GM12878 (cell line): ENCODE data around the gene EPB42. TPM values are rescaled to one million over a fixed set of nuclear protein-coding genes. Genes with fewer than 3 reads are reported as not detected.

Source experiments
- ATAC-seq: fragments of 200-7000 bp; cut with Tn5 transposase; 3 replicates; pipeline ENCODE4 v1.9.1; 2020; ENCODE audit warnings: mild to moderate bottlenecking, moderate library complexity
- BruUV-seq: library from RNA; stranded (reverse); fragments of 400-500 nt; replicated peaks from 2 replicates; lab custom pipeline; 2021; lab: Mats Ljungman, UMichigan
- CTCF ChIA-PET: fragments of 300-600 bp; sonication (Branson Sonifier 250); formaldehyde crosslinking; extraction: SDS; loops from one replicate; lab custom pipeline; 2021; ENCODE audit warnings: inconsistent platforms; lab: Yijun Ruan, JAX
- POLR2A ChIA-PET: fragments of 350-600 bp; formaldehyde crosslinking; extraction: SDS; loops from one replicate; lab custom pipeline; 2021; ENCODE audit warnings: inconsistent platforms; lab: Charles Lee
- RAD21 ChIA-PET: fragments of 300-600 bp; sonication (Branson Sonifier 250); formaldehyde crosslinking; loops from one replicate; lab custom pipeline; 2023; ENCODE audit warnings: antibody characterized with exemption; ENCODE audit not compliant: unreplicated experiment; lab: Charles Lee
- SMC1A ChIA-PET: fragments of 300-600 bp; sonication (Branson Sonifier 250); formaldehyde crosslinking; loops from one replicate; lab custom pipeline; 2023; ENCODE audit not compliant: unreplicated experiment, uncharacterized antibody; lab: Charles Lee
- DNase-seq: peaks from one replicate; pipeline ENCODE4 v3.0.0-alpha.2; 2011; ENCODE audit warnings: low read depth, low spot score
- FAIRE-seq: peaks from 3 replicates; lab custom pipeline; 2011; peaks lifted over from hg19 to GRCh38; lab: Jason Lieb, UNC
- H2AFZ ChIP-seq: 2 replicates; pipeline ENCODE4 v1.6.0; 2011; ENCODE audit warnings: low read depth, low read length, control low read depth; ENCODE audit not compliant: control insufficient read depth
- H3K27ac ChIP-seq: 2 replicates; pipeline ENCODE4 v1.5.1; 2011; ENCODE audit warnings: control low read depth; ENCODE audit not compliant: control insufficient read depth, insufficient read depth
- H3K27me3 ChIP-seq, 2 experiments: replicated peaks in 1 of 2; 2 replicates each; pipeline versions ENCODE4 v1.6.0 to v1.6.1; 2011; ENCODE audit warnings: low read length in 1 of 2; ENCODE audit not compliant: control insufficient read depth in 2 of 2, insufficient read depth in 2 of 2
- H3K36me3 ChIP-seq, 2 experiments: 2 replicates each; pipeline ENCODE4 v1.5.1; 2011; ENCODE audit warnings: low read length in 1 of 2; ENCODE audit not compliant: control insufficient read depth in 2 of 2, insufficient read depth in 2 of 2
- H3K4me1 ChIP-seq: 2 replicates; pipeline ENCODE4 v1.6.1; 2011; ENCODE audit warnings: mild to moderate bottlenecking, low read length, moderate library complexity, mixed read lengths; ENCODE audit not compliant: control insufficient read depth, insufficient read depth
- H3K4me2 ChIP-seq: 2 replicates; pipeline ENCODE4 v1.6.0; 2011; ENCODE audit warnings: control low read depth; ENCODE audit not compliant: control insufficient read depth, insufficient read depth
- H3K4me3 ChIP-seq: fragments of 200-600 bp; sonication (generic); 2 replicates; pipeline ENCODE4 v1.5.1; 2016
- H3K79me2 ChIP-seq: 2 replicates; pipeline ENCODE4 v1.6.0; 2011; ENCODE audit warnings: low read length; ENCODE audit not compliant: control insufficient read depth, insufficient read depth
- H3K9ac ChIP-seq: 2 replicates; pipeline ENCODE4 v1.8.0; 2011; ENCODE audit warnings: low read length, control low read depth, mixed read lengths; ENCODE audit not compliant: control insufficient read depth, insufficient read depth
- H3K9me3 ChIP-seq: replicated peaks from 3 replicates; pipeline ENCODE4 v1.5.1; 2011; ENCODE audit warnings: mild to moderate bottlenecking, low read length; ENCODE audit not compliant: control insufficient read depth, insufficient read depth
- H4K20me1 ChIP-seq: 2 replicates; pipeline ENCODE4 v1.6.0; 2011; ENCODE audit not compliant: control insufficient read depth, insufficient read depth
- CHD4 ChIP-seq: fragments of 200-600 bp; sonication (generic); IDR thresholded peaks from 2 replicates; pipeline ENCODE4 v1.6.1; 2016; ENCODE audit warnings: mild to moderate bottlenecking
- MYC ChIP-seq: IDR thresholded peaks from 2 replicates; pipeline ENCODE4 v1.6.1; 2011; ENCODE audit warnings: mild to moderate bottlenecking, low read length, moderate library complexity, inconsistent platforms; ENCODE audit not compliant: insufficient read depth, insufficient replicate concordance, insufficient read length, severe bottlenecking
- NR2C1 ChIP-seq: fragments of 450-650 bp; IDR thresholded peaks from 2 replicates; pipeline ENCODE4 v1.6.1; 2017; ENCODE audit warnings: antibody characterized with exemption, mild to moderate bottlenecking, moderate library complexity
- NRF1 ChIP-seq: conservative IDR thresholded peaks from 2 replicates; pipeline ENCODE4 v1.6.1; 2011; ENCODE audit warnings: mild to moderate bottlenecking, low read depth, low read length, improper control_type of control experiment
- SIN3A ChIP-seq: IDR thresholded peaks from 2 replicates; pipeline ENCODE4 v1.6.1; 2012; ENCODE audit warnings: low read depth, low read length, improper control_type of control experiment
- WRNIP1 ChIP-seq: IDR thresholded peaks from 2 replicates; pipeline ENCODE4 v1.6.1; 2011; ENCODE audit warnings: low read depth, low read length, improper control_type of control experiment, borderline replicate concordance
- YBX1 ChIP-seq: fragments of 450-650 bp; IDR thresholded peaks from 2 replicates; pipeline ENCODE4 v1.6.1; 2016; ENCODE audit warnings: antibody characterized with exemption
- ZNF24 ChIP-seq: fragments of 450-650 bp; IDR thresholded peaks from 2 replicates; pipeline ENCODE4 v1.6.1; 2017; ENCODE audit warnings: antibody characterized with exemption, mild to moderate bottlenecking
- WGBS: methylation state at CpG from one replicate; pipeline ENCODE4 v1.1.6; 2016; ENCODE audit warnings: low lambda C conversion rate; ENCODE audit not compliant: insufficient replicate concordance, insufficient coverage; ENCODE audit errors: missing lambda C conversion rate; 5-methylcytosine and 5-hydroxymethylcytosine counted together
- in situ Hi-C: fragments of 300-500 bp; cut with MboI; formaldehyde crosslinking; loops from 9 replicates; pipeline ENCODE4 v1.14.3; 2018; ENCODE audit warnings: mixed read lengths
- intact Hi-C: fragments of 100-400 bp; cut with micrococcal nuclease; formaldehyde crosslinking; loops from one replicate; pipeline ENCODE4 v1.14.2; 2022; ENCODE audit not compliant: unreplicated experiment
- polyA plus RNA-seq, 11 experiments: library from polyadenylated mRNA; depleted of rRNA in 4 of 11; unstranded in 6 of 11; stranded (reverse) in 5 of 11; fragments of >200 nt; fragmentation: Nextera tagmentation in 4 of 11; fragmentation: Illumina TruSeq in 1 of 11; extraction: Ambion mirVana in 4 of 11; extraction: Trizol in 1 of 11; gene quantifications; 1 replicate in 1 of 11; 2 replicates in 10 of 11; pipeline versions ENCODE4 v1.2.1 to v1.2.3, GENCODE V29; 2011 to 2016; ENCODE audit warnings: inconsistent platforms in 2 of 11, missing spikeins in 2 of 11, low read depth in 1 of 11
- total RNA-seq, 4 experiments: library from RNA; depleted of rRNA in 3 of 4; stranded (reverse); fragments of >200 nt in 3 of 4; fragmentation: Illumina TruSeq in 1 of 4; extraction: Trizol in 1 of 4; gene quantifications; 2 replicates each; pipeline versions ENCODE4 v1.2.1 to v1.2.3, GENCODE V29; 2013 to 2021
- TF ChIP-seq, protein P1 (sequence below): fragments of 450-650 bp; IDR thresholded peaks from 2 replicates; pipeline ENCODE4 v1.6.1; 2018; ENCODE audit warnings: mild to moderate bottlenecking, low read depth, moderate library complexity; ENCODE audit not compliant: partially characterized antibody

EPB42 gene
- total and polyA plus RNA-seq, 10 of the 15 experiments (the other 5 are each of a cell fraction or from before 2014, with no cell fraction given) = not detected

DNA sequence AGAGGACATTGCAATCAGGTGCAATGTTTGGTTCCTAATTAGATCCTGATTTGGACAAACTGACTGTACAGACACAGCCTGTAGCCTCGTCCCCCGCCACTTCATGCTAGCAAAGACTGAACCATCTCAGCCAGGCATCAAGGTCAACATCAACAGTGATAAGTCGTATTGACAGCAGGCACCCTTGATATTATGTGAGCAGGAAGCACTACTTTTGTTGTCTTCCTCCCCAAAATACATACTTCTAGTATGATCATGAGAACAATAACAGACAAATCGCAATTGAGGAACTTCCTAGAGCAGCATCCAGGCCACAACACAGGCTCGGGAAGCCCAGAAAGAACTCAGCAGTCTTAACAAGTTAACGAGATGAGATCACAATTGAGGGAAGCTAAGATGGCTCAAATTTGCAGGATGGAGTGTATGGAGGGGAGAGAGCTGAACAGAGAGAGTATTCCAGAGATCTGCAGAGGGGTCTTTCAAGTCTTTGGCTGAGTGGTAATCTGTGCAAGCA is 25.5 kb upstream of the EPB42 start:
- Histone ChIP-seq H3K4me3 (no peak overlapping the region), H3K36me3 (no peaks in the 10 kb centered on the region), H3K27ac (no peak overlapping the region), H3K4me1 (peaks cover 25% of the 10 kb centered on the region), H3K27me3 (no peaks in the 10 kb centered on the region), H2AFZ (no peak overlapping the region), H4K20me1 (no peaks in the 10 kb centered on the region), H3K79me2 (no peaks in the 10 kb centered on the region), H3K4me2 (no peak overlapping the region), H3K9ac (no peak overlapping the region), H3K9me3 (no peaks in the 10 kb centered on the region)
- intact Hi-C loops = no loop called here
- in situ Hi-C loops = no loop called here
- TF ChIP-seq NR2C1 (no peak), ZNF24 (no peak), WRNIP1 (no peak), CHD4 (no peak), NRF1 (no peak), SIN3A (no peak), MYC (no peak), YBX1 (no peak)
- TF ChIP-seq, protein P1, sequence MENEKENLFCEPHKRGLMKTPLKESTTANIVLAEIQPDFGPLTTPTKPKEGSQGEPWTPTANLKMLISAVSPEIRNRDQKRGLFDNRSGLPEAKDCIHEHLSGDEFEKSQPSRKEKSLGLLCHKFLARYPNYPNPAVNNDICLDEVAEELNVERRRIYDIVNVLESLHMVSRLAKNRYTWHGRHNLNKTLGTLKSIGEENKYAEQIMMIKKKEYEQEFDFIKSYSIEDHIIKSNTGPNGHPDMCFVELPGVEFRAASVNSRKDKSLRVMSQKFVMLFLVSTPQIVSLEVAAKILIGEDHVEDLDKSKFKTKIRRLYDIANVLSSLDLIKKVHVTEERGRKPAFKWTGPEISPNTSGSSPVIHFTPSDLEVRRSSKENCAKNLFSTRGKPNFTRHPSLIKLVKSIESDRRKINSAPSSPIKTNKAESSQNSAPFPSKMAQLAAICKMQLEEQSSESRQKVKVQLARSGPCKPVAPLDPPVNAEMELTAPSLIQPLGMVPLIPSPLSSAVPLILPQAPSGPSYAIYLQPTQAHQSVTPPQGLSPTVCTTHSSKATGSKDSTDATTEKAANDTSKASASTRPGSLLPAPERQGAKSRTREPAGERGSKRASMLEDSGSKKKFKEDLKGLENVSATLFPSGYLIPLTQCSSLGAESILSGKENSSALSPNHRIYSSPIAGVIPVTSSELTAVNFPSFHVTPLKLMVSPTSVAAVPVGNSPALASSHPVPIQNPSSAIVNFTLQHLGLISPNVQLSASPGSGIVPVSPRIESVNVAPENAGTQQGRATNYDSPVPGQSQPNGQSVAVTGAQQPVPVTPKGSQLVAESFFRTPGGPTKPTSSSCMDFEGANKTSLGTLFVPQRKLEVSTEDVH = no peak
- FAIRE-seq = no peak
- CTCF ChIA-PET = interaction anchor here (1.2 to 8.9 kb wide), 3 partner anchors 10 to 39 kb away, joined by 3 to 86 read pairs (median 5); no protein-coding TSS in a partner anchor
- BruUV-seq = no TSS peak
- RAD21 ChIA-PET = interaction anchor here (0.7 to 2.6 kb wide), 2 partner anchors 14 to 103 kb away, joined by 3 to 9 read pairs; no protein-coding TSS in a partner anchor
- POLR2A ChIA-PET = interaction anchor here (1.0 kb wide), 1 partner anchor 11 kb away, joined by 3 read pairs; no protein-coding TSS in a partner anchor
- ATAC-seq = no peak
- no peak for DNase-seq
- SMC1A ChIA-PET = interaction anchor here (0.6 to 3.5 kb wide), 3 partner anchors 11 to 39 kb away, joined by 3 to 17 read pairs (median 4); no protein-coding TSS in a partner anchor
- 65% methylated on average over 6 of the region's 6 CpGs for WGBS
